HG03039 (cell line): ENCODE results near the gene ITGB6.

Experiments
- ATAC-seq: cut with Tn5 transposase; IDR thresholded peaks from one replicate; pipeline ENCODE4 v1.9.1; 2021; ENCODE audit warnings: mild to moderate bottlenecking, moderate library complexity; ENCODE audit not compliant: unreplicated experiment

Gene ITGB6

DNA sequence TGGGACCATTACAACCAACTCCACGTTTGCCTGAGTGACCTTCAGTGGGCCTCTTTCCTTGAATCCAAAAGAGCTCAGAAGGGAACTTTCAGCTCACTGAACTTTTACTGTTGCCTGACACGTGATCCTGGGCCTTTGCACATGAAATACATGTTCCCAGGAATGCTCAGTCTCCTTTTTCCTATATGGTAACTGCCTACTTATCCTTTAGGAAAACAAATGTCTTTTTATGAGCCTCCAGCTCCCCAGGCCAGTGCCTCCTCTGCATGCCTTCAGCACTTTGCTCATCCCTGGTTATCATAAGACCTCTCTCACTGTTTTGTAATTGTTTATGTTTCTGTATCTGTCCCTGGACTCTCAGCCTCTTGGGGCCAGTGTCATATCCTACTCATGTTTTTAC lies 142.7 kb downstream of the ITGB6 start:
- no peak for ATAC-seq

DNA sequence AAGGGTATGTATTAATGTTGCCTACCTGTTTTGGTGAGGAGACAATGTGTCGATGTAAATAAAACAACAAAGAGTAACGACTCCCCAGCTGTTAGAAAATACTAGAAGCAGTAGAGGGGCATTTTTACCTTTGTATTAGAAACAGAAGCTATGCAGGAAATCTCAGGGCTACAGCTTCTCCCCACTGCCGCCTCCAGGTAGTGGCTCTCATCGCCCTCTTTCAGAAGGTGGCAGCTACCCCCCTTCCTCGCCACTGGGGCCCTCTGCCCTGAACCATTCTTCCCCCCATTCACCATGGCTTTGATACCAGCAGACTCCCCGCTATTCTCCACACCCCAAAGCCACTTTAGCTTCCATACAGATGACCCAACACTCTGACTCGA lies 144.4 kb downstream of the ITGB6 start:
- ATAC-seq, result no peak

DNA sequence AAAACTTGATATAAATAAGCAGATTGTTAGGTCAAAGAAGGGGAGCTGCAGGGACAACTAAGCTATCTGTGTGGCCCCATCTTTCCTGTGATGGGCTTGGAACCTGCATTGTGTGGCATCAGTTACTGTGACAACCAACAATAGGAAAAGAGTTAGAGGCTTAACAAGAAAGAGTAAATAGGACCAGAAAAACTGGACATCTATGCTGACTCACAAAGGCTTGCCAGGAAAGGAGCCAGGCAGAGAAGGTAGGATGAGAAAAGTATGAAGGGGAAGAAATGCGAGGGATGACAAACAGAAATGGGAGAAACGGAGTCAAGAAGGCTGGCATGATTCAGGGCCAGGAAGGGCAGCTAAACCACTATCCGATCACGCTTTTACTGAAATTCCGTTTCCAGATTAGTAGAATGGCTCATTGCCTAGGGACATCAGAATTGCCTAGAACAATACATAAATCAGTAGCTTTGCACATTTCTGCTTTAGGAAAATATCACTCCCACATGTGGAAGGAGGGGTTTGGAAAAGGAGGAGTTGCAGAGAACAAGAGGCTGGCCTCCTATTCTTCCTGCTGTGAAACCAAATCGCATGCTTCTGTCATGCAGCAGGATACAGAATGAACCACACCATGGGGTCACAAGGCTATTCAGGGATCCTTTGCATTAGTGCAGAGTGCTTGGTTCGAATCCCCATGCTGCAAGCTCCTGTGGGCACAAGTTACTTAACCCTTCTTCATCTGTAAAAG lies 144.9 kb downstream of the ITGB6 start:
- ATAC-seq, result no peak

DNA sequence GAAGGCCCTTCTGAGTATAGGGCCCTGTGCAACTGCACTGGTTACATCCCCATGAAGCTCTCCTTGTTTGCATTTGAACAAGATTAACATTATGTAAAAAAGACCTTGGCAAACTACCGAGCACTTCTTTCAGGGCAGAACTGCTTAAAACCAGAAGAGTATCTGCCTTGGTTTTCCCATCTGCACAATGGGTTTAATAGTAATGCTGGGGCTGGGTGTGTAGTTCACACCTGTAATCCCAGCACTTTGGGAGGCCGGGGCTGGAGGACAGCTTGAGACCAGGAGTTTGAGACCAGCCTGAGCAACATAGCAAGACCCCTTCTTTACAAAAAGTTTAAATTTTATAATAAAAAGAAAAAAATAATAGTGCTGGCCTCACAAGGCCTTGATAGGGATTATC lies 146.1 kb downstream of the ITGB6 start:
- ATAC-seq, result no peak

DNA sequence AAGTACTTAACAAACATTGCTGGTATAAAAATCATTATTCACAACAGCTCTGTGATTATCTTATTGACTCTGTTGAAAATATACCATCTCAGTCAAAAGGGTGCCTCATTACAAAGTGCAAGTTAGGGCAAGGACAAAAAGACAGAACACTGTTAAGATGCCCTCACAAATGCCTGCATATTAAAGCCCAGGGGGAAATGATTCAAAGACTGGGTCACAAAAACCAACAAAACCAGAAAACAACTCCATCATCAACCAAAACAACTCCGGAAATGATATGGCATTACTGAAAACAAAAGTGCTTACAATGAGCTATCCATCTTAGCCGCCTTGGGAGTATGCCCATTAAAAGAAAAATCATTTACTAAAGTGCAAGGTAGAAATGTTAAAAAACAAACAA lies 147.5 kb downstream of the ITGB6 start:
- ATAC-seq, result no peak

DNA sequence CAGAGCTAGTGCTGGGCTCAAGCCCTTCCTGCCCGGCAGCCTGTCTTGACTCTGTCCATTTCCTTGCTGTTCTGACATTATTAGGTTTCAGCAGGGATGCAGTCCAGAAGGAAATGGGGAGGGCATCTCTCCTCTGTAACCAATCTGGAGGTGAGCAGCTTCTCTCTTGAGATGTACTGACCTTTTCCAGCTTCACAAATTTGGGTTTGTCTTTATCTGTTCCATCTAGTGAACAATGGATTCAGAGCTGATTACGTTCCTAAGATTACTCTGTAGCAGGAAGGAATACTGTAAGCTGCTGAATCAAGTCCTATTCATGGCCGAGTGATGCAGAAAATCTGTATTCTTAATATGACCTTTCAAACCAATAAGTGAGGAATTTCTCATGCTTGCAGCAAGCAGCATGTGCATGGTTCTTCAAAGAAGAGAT lies 148.7 kb downstream of the ITGB6 start:
- no peak for ATAC-seq

DNA sequence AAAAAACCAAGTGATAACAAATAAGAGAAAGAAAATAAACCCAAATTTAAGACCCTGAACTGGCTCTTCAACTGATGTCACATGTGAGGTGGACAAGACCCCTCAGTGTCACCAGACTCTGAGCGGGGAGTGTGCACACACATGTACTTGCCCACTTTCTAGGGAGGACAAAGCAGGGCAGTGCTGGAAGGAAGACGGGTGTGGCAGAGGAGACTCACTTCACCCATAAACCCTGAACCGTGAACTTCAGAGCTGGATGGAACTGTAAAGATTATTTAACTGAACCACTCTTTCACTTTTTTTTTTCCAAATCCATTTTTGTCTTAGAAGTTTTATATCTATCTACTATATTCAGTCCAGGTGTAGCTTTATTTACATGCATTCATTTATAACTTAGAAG lies 149.9 kb downstream of the ITGB6 start:
- ATAC-seq, result no peak
